H1 (cell line): ENCODE measurements around the gene MRPL34. TPM values are rescaled to one million over a fixed set of nuclear protein-coding genes. Genes with fewer than 3 reads are reported as not detected.

Source experiments
- CTCF ChIA-PET: fragments of 300-600 bp; sonication (Branson Sonifier 250); formaldehyde crosslinking; loops from one replicate; lab custom pipeline; 2021; ENCODE audit not compliant: partially characterized antibody; lab: Charles Lee
- POLR2A ChIA-PET: fragments of 300-600 bp; sonication (Branson Sonifier 250); formaldehyde crosslinking; loops from one replicate; lab custom pipeline; 2021; ENCODE audit warnings: inconsistent platforms; ENCODE audit not compliant: partially characterized antibody; lab: Charles Lee
- DNase-seq, 2 experiments: peaks; one replicate each; pipeline versions ENCODE4 v3.0.0 to v3.0.0-alpha.2; 2010 to 2022; ENCODE audit warnings: low spot score in 2 of 2, low read depth in 1 of 2, mixed read lengths in 1 of 2
- FAIRE-seq: peaks from 2 replicates; lab custom pipeline; 2011; peaks lifted over from hg19 to GRCh38; lab: Jason Lieb, UNC
- H2AFZ ChIP-seq: 2 replicates; pipeline ENCODE4 v1.8.1; 2012; ENCODE audit warnings: low read length, inconsistent platforms
- H2AK5ac ChIP-seq: 2 replicates; pipeline ENCODE4 v1.6.1; 2013; ENCODE audit warnings: low read depth, low read length
- H2BK120ac ChIP-seq: replicated peaks from 2 replicates; pipeline ENCODE3; 2013; ENCODE audit warnings: low read depth, low read length, inconsistent platforms
- H2BK12ac ChIP-seq: 2 replicates; pipeline ENCODE4 v1.6.1; 2013; ENCODE audit warnings: low read depth, low read length
- H2BK15ac ChIP-seq: 2 replicates; pipeline ENCODE4 v1.6.1; 2013; ENCODE audit warnings: low read length
- H2BK20ac ChIP-seq: 2 replicates; pipeline ENCODE4 v1.6.1; 2013; ENCODE audit warnings: low read length
- H2BK5ac ChIP-seq: 2 replicates; pipeline ENCODE4 v1.6.1; 2013; ENCODE audit warnings: low read depth, low read length
- H3K14ac ChIP-seq: 2 replicates; pipeline ENCODE4 v1.6.1; 2013; ENCODE audit warnings: inconsistent platforms; ENCODE audit not compliant: insufficient read length
- H3K18ac ChIP-seq: 2 replicates; pipeline ENCODE4 v1.6.1; 2013; ENCODE audit warnings: low read length; ENCODE audit errors: extremely low read depth
- H3K23ac ChIP-seq: 2 replicates; pipeline ENCODE4 v1.6.1; 2013; ENCODE audit warnings: inconsistent platforms; ENCODE audit not compliant: insufficient read length
- H3K23me2 ChIP-seq: 2 replicates; pipeline ENCODE4 v1.6.1; 2013; ENCODE audit warnings: low read depth, low read length
- H3K27ac ChIP-seq: 2 replicates; pipeline ENCODE4 v1.6.1; 2011; ENCODE audit warnings: low read depth, low read length, inconsistent platforms
- H3K27me3 ChIP-seq, 4 experiments: replicated peaks in 1 of 4; 1 replicate in 1 of 4; 2 replicates in 3 of 4; pipeline versions ENCODE4 v1.6.1 to v1.8.1; 2011 to 2013; ENCODE audit warnings: low read length in 3 of 4, mild to moderate bottlenecking in 3 of 4, inconsistent platforms in 2 of 4, mixed read lengths in 2 of 4, moderate library complexity in 1 of 4; ENCODE audit not compliant: control insufficient read depth in 3 of 4, insufficient read depth in 3 of 4; ENCODE audit errors: extremely low read depth in 1 of 4
- H3K36me3 ChIP-seq, 4 experiments: 2 replicates each; pipeline versions ENCODE4 v1.6.1 to v1.8.1; 2011 to 2013; ENCODE audit warnings: mild to moderate bottlenecking in 4 of 4, low read length in 3 of 4, moderate library complexity in 2 of 4, control low read depth in 1 of 4, inconsistent platforms in 1 of 4; ENCODE audit not compliant: insufficient read depth in 4 of 4, control insufficient read depth in 2 of 4
- H3K4ac ChIP-seq: replicated peaks from 2 replicates; pipeline ENCODE3; 2013; ENCODE audit warnings: low read length, low read depth, mixed read lengths, inconsistent platforms; ENCODE audit not compliant: insufficient read length
- H3K4me1 ChIP-seq, 4 experiments: replicated peaks in 1 of 4; 1 replicate in 1 of 4; 2 replicates in 3 of 4; pipeline versions ENCODE4 v1.6.1 to v1.8.1; 2011 to 2013; ENCODE audit warnings: low read length in 3 of 4, inconsistent platforms in 2 of 4, mixed read lengths in 1 of 4; ENCODE audit not compliant: insufficient read depth in 4 of 4, control insufficient read depth in 3 of 4
- H3K4me2 ChIP-seq, 2 experiments: 2 replicates each; pipeline versions ENCODE4 v1.6.1 to v1.8.1; 2011 to 2013; ENCODE audit warnings: low read depth in 2 of 2, low read length in 2 of 2, control low read depth in 1 of 2, inconsistent platforms in 1 of 2, mild to moderate bottlenecking in 1 of 2; ENCODE audit not compliant: insufficient read depth in 1 of 2
- H3K4me3 ChIP-seq, 4 experiments: fragments of 200-600, 300-600 bp in 1 of 4; sonication (generic), shearing (Covaris generic), sonication (Bioruptor Twin) in 1 of 4; 2 replicates each; pipeline versions ENCODE4 v1.5.1 to v1.8.1; 2011 to 2016; ENCODE audit warnings: low read length in 4 of 4, low read depth in 3 of 4, control low read depth in 2 of 4, inconsistent platforms in 2 of 4, mild to moderate bottlenecking in 2 of 4, mixed read lengths in 1 of 4, moderate library complexity in 1 of 4; ENCODE audit not compliant: insufficient read depth in 2 of 4; ENCODE audit errors: extremely low read depth in 1 of 4
- H3K56ac ChIP-seq: replicated peaks from 2 replicates; pipeline ENCODE3; 2013; ENCODE audit warnings: low read depth, mild to moderate bottlenecking, mixed read lengths, low read length, inconsistent platforms; ENCODE audit not compliant: insufficient read length
- H3K79me1 ChIP-seq: 2 replicates; pipeline ENCODE4 v1.6.1; 2013; ENCODE audit warnings: low read depth, low read length, control low read depth
- H3K79me2 ChIP-seq, 2 experiments: 2 replicates each; pipeline versions ENCODE4 v1.6.1 to v1.8.1; 2012 to 2013; ENCODE audit warnings: low read length in 2 of 2, mild to moderate bottlenecking in 2 of 2, inconsistent platforms in 1 of 2; ENCODE audit not compliant: insufficient read depth in 2 of 2, control insufficient read depth in 1 of 2
- H3K9ac ChIP-seq, 4 experiments: replicated peaks in 1 of 4; 1 replicate in 1 of 4; 2 replicates in 3 of 4; pipeline versions ENCODE4 v1.6.1 to v1.8.1; 2011 to 2013; ENCODE audit warnings: low read depth in 3 of 4, low read length in 3 of 4, control low read depth in 2 of 4, mild to moderate bottlenecking in 2 of 4, moderate library complexity in 2 of 4, inconsistent platforms in 1 of 4; ENCODE audit errors: extremely low read depth in 1 of 4
- H3K9me3 ChIP-seq, 2 experiments: 2 replicates each; pipeline versions ENCODE4 v1.6.1 to v1.8.1; 2012 to 2013; ENCODE audit warnings: mild to moderate bottlenecking in 2 of 2, moderate library complexity in 2 of 2, control low read depth in 1 of 2, inconsistent platforms in 1 of 2, low read depth in 1 of 2, low read length in 1 of 2, mixed read lengths in 1 of 2; ENCODE audit not compliant: insufficient read depth in 2 of 2
- H4K20me1 ChIP-seq, 2 experiments: replicated peaks in 1 of 2; 2 replicates each; pipeline versions ENCODE3 to v1.8.1; 2011 to 2013; ENCODE audit warnings: inconsistent platforms in 2 of 2, low read length in 2 of 2, mild to moderate bottlenecking in 1 of 2; ENCODE audit not compliant: insufficient read depth in 2 of 2, control insufficient read depth in 1 of 2
- H4K5ac ChIP-seq: 2 replicates; pipeline ENCODE4 v1.6.1; 2013; ENCODE audit warnings: low read length, low read depth, mixed read lengths, inconsistent platforms; ENCODE audit not compliant: insufficient read length
- H4K8ac ChIP-seq: 2 replicates; pipeline ENCODE4 v1.8.0; 2013; ENCODE audit warnings: mild to moderate bottlenecking, moderate library complexity, low read length, inconsistent platforms; ENCODE audit not compliant: insufficient read depth; ENCODE audit errors: extremely low read depth
- H4K91ac ChIP-seq: replicated peaks from 2 replicates; pipeline ENCODE3; 2013; ENCODE audit warnings: low read length, mixed read lengths, inconsistent platforms; ENCODE audit not compliant: insufficient read length
- BACH1 ChIP-seq: IDR thresholded peaks from 2 replicates; pipeline ENCODE4 v1.6.1; 2012; ENCODE audit warnings: low read length, improper control_type of control experiment
- BRCA1 ChIP-seq: IDR thresholded peaks from 2 replicates; pipeline ENCODE4 v1.6.1; 2012; ENCODE audit warnings: low read depth, low read length, improper control_type of control experiment
- CBX5 ChIP-seq: fragments of 300-800, 300-1000 bp; sonication (generic); IDR thresholded peaks from 2 replicates; pipeline ENCODE4 v1.7.1; 2016; ENCODE audit warnings: antibody characterized with exemption, low read length, low read depth
- KDM1A ChIP-seq: fragments of 200-600, 300-600 bp; sonication (generic); IDR thresholded peaks from 2 replicates; pipeline ENCODE4 v1.7.1; 2016; ENCODE audit warnings: mild to moderate bottlenecking, low read length, borderline replicate concordance
- NANOG ChIP-seq: IDR thresholded peaks from 2 replicates; pipeline ENCODE4 v1.6.1; 2011; ENCODE audit warnings: low read length, low read depth, mild to moderate bottlenecking, inconsistent platforms; ENCODE audit not compliant: insufficient read depth, poor library complexity, severe bottlenecking
- PHF8 ChIP-seq: fragments of 200-600 bp; sonication (generic); conservative IDR thresholded peaks from 2 replicates; pipeline ENCODE4 v1.7.1; 2012; ENCODE audit warnings: low read depth, mild to moderate bottlenecking, inconsistent platforms, low read length, moderate library complexity
- POLR2AphosphoS5 ChIP-seq: IDR thresholded peaks from 2 replicates; pipeline ENCODE4 v1.6.1; 2011; ENCODE audit warnings: low read depth, low read length
- RXRA ChIP-seq: IDR thresholded peaks from 2 replicates; pipeline ENCODE4 v1.6.1; 2011; ENCODE audit warnings: low read depth, mild to moderate bottlenecking, low read length, moderate library complexity; ENCODE audit not compliant: insufficient read depth
- SP1 ChIP-seq: IDR thresholded peaks from 2 replicates; pipeline ENCODE4 v1.6.1; 2011; ENCODE audit warnings: low read depth, low read length
- SP2 ChIP-seq: IDR thresholded peaks from 2 replicates; pipeline ENCODE4 v1.6.1; 2012; ENCODE audit warnings: mild to moderate bottlenecking, low read length, inconsistent platforms
- SRF ChIP-seq: IDR thresholded peaks from 2 replicates; pipeline ENCODE4 v1.6.1; 2011; ENCODE audit warnings: mild to moderate bottlenecking, low read depth, low read length, moderate library complexity
- WGBS, 2 experiments: shearing (Covaris generic) in 1 of 2; methylation state at CpG; one replicate each; pipeline versions ENCODE4 v1.1.6 to v1.1.7; 2013 to 2015; ENCODE audit warnings: low lambda C conversion rate in 2 of 2, mixed read lengths in 2 of 2, inconsistent platforms in 1 of 2, low coverage in 1 of 2, missing lambda C conversion rate in 1 of 2; ENCODE audit not compliant: insufficient replicate concordance in 2 of 2, insufficient coverage in 1 of 2, insufficient read length in 1 of 2; ENCODE audit errors: extremely low coverage in 1 of 2, missing lambda C conversion rate in 1 of 2; 5-methylcytosine and 5-hydroxymethylcytosine counted together
- polyA plus RNA-seq, 7 experiments: library from polyadenylated mRNA; depleted of rRNA in 3 of 7; stranded (reverse) in 5 of 7; unstranded in 2 of 7; fragments of >200 nt in 5 of 7; fragments of 200-250 nt in 2 of 7; gene quantifications; 1 replicate in 5 of 7; 2 replicates in 1 of 7; 4 replicates in 1 of 7; pipeline versions ENCODE4 v1.2.1 to v1.2.3, GENCODE V29; 2011 to 2013; ENCODE audit warnings: missing spikeins in 2 of 7, mixed read lengths in 2 of 7
- total RNA-seq: library from RNA; stranded (reverse); fragmentation: NEBNext Ultra II Directional; extraction: Animal tissue kit (Norgen Biotek cat#: 25700); gene quantifications from 2 replicates; pipeline ENCODE4 v1.2.1, GENCODE V29; 2021
- TF ChIP-seq, protein P1 (sequence below): IDR thresholded peaks from 2 replicates; pipeline ENCODE4 v1.6.1; 2011; ENCODE audit warnings: low read length, improper control_type of control experiment

Gene MRPL34
- total and polyA plus RNA-seq, 2 of the 8 experiments (the other 6 are each of a cell fraction or from before 2014, with no cell fraction given) = 91.9 to 99.6 TPM

DNA sequence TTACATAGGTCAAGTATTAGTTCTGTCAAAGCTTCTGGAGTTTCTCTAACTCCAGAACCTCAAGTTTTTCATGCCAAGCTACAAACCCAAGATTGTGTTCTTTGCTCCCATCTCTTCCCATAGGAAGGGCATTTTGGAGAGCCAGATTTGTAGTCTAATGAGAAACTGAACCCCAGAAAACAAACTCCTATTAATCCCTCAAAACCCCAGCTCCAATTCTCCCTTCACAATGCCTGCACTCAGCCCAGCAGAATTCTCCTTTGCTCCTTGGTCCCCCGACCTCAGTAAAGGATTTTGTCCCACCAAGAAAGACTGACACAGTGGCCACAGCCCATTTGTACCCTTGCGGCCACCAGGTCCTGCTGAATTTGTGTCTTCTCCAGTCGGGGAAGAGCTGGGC is 49.5 kb upstream of the MRPL34 start:
- Histone ChIP-seq H2BK12ac (no peak overlapping the region), H2AFZ (no peak overlapping the region), H3K14ac (no peak overlapping the region), H3K9ac (no peak overlapping the region), H3K27me3 (no peaks in the 10 kb centered on the region), H3K79me1 (no peaks in the 10 kb centered on the region), H2BK15ac (no peak overlapping the region), H3K27ac (no peak overlapping the region), H4K20me1 (no peaks in the 10 kb centered on the region), H3K4me1 (no peaks in the 10 kb centered on the region), H4K8ac (no peak overlapping the region), H3K23ac (no peak overlapping the region), H3K4me2 (no peak overlapping the region), H4K5ac (no peak overlapping the region), H2BK20ac (no peak overlapping the region), H4K91ac (no peak overlapping the region), H3K56ac (no peak overlapping the region), H3K4me3 (no peak overlapping the region), H3K79me2 (no peaks in the 10 kb centered on the region), H2AK5ac (no peak overlapping the region), H3K36me3 (peaks cover 2 to 13% (median 4%) of the 10 kb centered on the region in 4 experiments; a peak in 4 of 8 replicates), H3K18ac (no peak overlapping the region)
- CTCF ChIA-PET = interaction anchor here (0.6 to 2.9 kb wide), 8 partner anchors 8 to 468 kb away, joined by 3 to 15 read pairs (median 4); partner anchors contain the start of gene USHBP1
- WGBS, 2 experiments = 94% methylated on average over 3 of the region's 3 CpGs; no CpG with 5 or more reads in 1 of the 2 experiments
- DNase-seq (no peak), FAIRE-seq (no peak)
- TF ChIP-seq SP1 (no peak), SRF (no peak), POLR2AphosphoS5 (no peak), BACH1 (no peak), NANOG (no peak), RXRA (no peak), BRCA1 (no peak), PHF8 (no peak), KDM1A (no peak), CBX5 (no peak), SP2 (no peak)
- TF ChIP-seq, protein P1, sequence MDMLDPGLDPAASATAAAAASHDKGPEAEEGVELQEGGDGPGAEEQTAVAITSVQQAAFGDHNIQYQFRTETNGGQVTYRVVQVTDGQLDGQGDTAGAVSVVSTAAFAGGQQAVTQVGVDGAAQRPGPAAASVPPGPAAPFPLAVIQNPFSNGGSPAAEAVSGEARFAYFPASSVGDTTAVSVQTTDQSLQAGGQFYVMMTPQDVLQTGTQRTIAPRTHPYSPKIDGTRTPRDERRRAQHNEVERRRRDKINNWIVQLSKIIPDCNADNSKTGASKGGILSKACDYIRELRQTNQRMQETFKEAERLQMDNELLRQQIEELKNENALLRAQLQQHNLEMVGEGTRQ = no peak
- TF ChIP-seq, all 59 proteins: peak for 0
- POLR2A ChIA-PET = interaction anchor here (0.7 to 1.9 kb wide), 4 partner anchors 9 to 173 kb away, joined by 3 to 5 read pairs (median 3); partner anchors contain the start of gene USHBP1
- H3K23me2 ChIP-seq = no peaks in the 10 kb centered on the region
- no peak overlapping the region for H2BK120ac ChIP-seq
- no peak overlapping the region for H2BK5ac ChIP-seq
- H3K4ac ChIP-seq = no peak overlapping the region
- peaks cover 15 to 19% of the 10 kb centered on the region in 2 experiments; a peak in 3 of 4 replicates for H3K9me3 ChIP-seq
